PC-9 (cell line): ENCODE data around the gene MRPL21.

Experiments used
- CTCF ChIP-seq: fragments of 200-600 bp; sonication (generic); conservative IDR thresholded peaks from 2 replicates; pipeline ENCODE4 v1.6.1; 2017; ENCODE audit warnings: mixed run types, antibody characterized with exemption, mild to moderate bottlenecking, moderate library complexity
- EZH2 ChIP-seq: fragments of 200-600 bp; sonication (generic); IDR thresholded peaks from 2 replicates; pipeline ENCODE4 v1.8.0; 2017; ENCODE audit warnings: antibody characterized with exemption, low read depth

DNA sequence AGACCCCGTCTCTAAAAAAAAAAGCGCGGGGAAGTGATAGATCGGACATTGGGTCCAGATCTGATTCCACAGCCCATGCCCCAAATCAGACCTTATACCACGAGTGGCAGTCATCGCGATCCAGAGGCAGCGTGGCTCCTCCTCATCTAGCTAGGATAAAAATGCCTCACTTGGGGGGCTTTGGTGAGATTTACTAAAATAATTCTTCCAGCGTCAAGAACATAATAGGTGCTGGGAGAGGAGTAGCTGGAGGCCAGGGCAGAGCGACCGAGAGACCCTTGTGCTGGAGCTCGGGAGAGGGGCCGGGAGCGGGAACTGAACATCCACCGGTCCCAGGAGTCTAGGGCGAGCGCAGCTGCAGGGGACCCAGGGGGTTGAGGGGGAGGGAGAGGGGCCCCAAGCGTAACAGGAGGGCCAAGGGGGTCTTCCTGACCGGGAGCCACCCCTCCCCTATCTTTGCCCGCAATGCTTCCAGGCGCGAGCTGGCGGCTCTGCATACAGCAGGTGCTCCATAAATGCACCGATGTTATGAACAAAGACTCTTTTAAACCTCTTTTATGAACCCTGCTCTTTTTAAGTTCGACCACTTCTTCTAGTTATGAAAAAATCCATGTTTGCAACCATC lies 61.1 kb downstream of the MRPL21 start:
- TF ChIP-seq CTCF (no peak), EZH2 (no peak)
